ENCODE measurements around the gene IKBKG. TPM values are rescaled to one million over a fixed set of nuclear protein-coding genes. Genes with fewer than 3 reads are reported as not detected.

Gene IKBKG
- total and polyA plus RNA-seq, 2 of the 13 experiments (the other 11 are each of a cell fraction or from before 2014, with no cell fraction given): 30.6 to 44.3 TPM

- TF ChIP-seq ZNF800 (CRISPR knock-in tag; IDR thresholded peaks at IDR 0.05): no peak
- no peak for TF ChIP-seq ZNF749 (CRISPR knock-in tag; IDR thresholded peaks at IDR 0.05; ENCODE audit: borderline replicate concordance)
- TF ChIP-seq SNRNP70 (IDR thresholded peaks at IDR 0.05; ENCODE audit: low read depth, low read length): no peak
- TF ChIP-seq SP4 (CRISPR knock-in tag; IDR thresholded peaks at IDR 0.05): 0 out of 2 replicates have a peak, but pooled peaks have one; percentile 40
- TF ChIP-seq MAFG (CRISPR knock-in tag; IDR thresholded peaks at IDR 0.05): peak; percentile 91
- TF ChIP-seq THAP11 (CRISPR knock-in tag; IDR thresholded peaks at IDR 0.05): 0 out of 2 replicates have a peak, but pooled peaks have one; percentile 19
- TF ChIP-seq ZBED4 (CRISPR knock-in tag; IDR thresholded peaks at IDR 0.05; ENCODE audit: borderline replicate concordance): no peak
- TF ChIP-seq TAF1 (CRISPR knock-in tag; IDR thresholded peaks at IDR 0.05): no peak
- TF ChIP-seq THRA (CRISPR knock-in tag; IDR thresholded peaks at IDR 0.05; ENCODE audit: borderline replicate concordance): 0 out of 2 replicates have a peak, but pooled peaks have one; percentile 59
- TF ChIP-seq RARA (CRISPR knock-in tag; IDR thresholded peaks at IDR 0.05): peak; percentile 77
- TF ChIP-seq ISL2 (CRISPR knock-in tag; IDR thresholded peaks at IDR 0.05): peak; percentile 55; the same call in 1 of the 2 replicates
- no peak for TF ChIP-seq USF2 (IDR thresholded peaks at IDR 0.05; ENCODE audit: low read depth, low read length)
- no peak for TF ChIP-seq USF2 (CRISPR knock-in tag; IDR thresholded peaks at IDR 0.05; ENCODE audit: borderline replicate concordance)
- peak; percentile 30; the same call in 1 of the 2 replicates for TF ChIP-seq TFE3 (CRISPR knock-in tag; IDR thresholded peaks at IDR 0.05)
- peak; percentile 56; the same call in 1 of the 2 replicates for TF ChIP-seq SIN3A (IDR thresholded peaks at IDR 0.05; ENCODE audit: borderline replicate concordance, low read depth, low read length)
Measured at GRCh38 chrX:154541896-154542722, 5.3 kb upstream of the IKBKG start (continued).
